Measurements from ENCODE around the gene MAD1L1.

The MAD1L1 gene

DNA sequence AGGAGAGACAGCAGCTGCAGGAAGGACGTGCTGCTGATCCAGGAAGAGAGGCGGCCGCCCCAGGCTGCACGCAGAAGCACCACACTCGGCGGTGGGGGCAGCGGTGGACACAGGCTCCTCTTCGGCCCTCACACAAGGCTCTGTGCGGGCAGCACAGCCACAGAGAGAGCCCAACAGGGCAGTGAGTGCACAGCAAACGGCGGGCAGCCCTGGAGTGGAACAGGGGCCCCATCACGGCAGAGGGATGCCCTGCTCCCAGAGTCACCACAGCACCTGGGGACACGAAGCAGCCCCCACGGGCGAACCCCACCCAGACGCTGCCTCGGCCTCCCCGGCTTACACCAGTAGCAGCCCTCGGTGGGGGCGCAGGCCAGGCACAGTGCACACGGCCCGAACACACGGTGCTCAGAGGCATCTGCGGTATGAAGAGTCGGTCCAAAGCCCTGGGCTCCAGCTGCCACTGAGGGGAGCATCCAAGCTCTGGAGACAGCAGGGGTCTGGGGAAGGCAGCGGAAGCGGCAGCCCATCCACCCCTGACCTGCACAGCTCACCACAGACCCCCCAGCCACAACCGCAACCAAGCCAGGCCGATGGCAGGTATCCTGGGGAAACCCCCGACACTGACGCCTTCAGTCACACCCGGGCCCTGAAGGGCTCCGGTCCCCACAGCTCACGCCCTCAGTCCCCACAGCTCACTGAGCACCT, 26.1 kb upstream of the MAD1L1 start:
- DNase-seq (ENCODE audit: low read depth, low spot score): no peak

DNA sequence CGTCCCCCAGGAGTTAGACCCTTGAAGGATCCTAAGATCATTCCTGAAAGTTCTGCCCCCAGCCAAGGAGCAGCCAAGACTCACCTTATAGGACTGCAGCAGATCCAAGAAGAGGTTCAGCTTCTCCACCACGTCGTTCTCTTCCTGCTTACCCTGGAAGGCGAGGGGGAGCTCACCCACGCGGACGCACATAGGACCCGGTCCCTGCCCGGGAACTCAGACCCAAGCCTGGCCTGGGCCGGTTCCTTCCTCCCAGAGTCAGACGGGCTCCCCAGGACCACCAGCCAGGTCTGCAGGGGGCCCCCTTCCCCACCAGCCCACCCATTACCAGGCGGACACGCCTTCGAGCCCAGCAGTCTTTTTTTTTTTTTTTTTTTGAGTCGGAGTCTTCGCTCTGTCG, 24.9 kb upstream of the MAD1L1 start:
- no peak for DNase-seq (ENCODE audit: low read depth, low spot score)

DNA sequence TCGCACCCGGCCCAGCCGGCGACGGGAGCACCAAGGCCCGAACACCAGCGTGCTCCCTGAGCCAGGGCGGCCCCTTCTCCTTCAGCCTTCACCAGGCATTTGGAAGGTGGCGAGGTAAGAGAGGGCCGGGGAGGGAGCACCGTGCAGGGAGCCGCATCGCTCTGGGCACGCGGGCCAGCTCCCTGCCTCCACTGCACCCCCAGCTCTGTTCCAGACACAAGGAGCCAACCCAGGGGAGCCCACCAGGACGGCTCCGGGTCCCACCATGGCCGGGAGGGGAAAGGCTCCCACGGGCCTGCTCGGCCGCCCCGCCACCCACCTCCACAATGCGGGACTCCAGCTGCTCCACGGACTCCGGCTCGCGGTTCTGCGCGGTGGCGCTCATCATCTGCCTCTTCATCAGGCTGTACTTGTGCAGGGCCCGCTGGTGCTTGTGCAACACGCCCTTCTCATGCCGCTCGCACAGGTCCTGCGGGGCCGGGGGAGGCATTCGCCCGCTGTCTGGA, 24.4 kb upstream of the MAD1L1 start:
- DNase-seq (ENCODE audit: low read depth, low spot score): no peak

DNA sequence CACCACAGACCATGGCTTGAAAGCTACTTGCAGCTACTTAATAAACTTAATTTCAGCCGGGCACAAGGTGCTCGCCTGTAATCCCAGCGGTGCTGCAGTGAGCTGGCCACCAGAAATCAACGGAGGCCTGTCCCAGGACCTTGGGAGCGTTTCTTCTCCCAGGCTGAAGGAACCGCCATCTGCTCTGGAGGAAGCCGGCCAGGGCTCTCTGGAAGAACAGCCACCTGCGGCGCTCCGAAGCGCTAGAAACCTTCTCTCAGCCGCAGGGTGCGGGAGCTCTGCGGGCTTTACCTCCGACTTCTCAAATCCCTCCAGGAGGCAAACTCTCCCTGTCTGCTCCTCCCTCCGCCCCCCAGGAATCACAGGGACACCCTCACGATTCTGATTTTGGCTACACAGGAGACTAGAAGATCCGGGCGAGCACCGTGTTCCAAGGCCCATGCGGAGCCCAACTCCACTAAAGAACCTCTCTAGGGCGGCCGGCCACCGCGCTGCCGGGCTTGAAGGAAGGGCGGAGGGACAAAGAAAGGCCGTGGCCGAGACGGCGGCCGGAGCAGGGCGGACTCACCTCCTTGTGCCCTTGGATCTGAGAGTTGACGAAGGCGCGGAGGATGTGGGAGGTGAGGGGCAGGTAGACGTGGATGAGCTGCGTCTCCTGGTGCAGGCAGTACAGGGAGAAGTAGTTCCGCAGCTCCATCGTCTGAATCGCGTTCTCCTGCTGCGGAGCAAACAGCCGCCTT, 23.7 kb upstream of the MAD1L1 start:
- no peak for DNase-seq (ENCODE audit: low read depth, low spot score)

GRCh38 chr7:2255145-2256139, 22.7 kb upstream of the MAD1L1 start:
- DNase-seq (ENCODE audit: low read depth, low spot score): no peak

GRCh38 chr7:2254429-2255144, 21.8 kb upstream of the MAD1L1 start:
- DNase-seq (ENCODE audit: low read depth, low spot score): no peak

- DNase-seq (ENCODE audit: low read depth, low spot score): no peak
These were observed 20.9 kb upstream of the MAD1L1 start for GRCh38 chr7:2253525-2254244.

GRCh38 chr7:2253021-2253420, 20.3 kb upstream of the MAD1L1 start:
- no peak for DNase-seq (ENCODE audit: low read depth, low spot score)

DNA sequence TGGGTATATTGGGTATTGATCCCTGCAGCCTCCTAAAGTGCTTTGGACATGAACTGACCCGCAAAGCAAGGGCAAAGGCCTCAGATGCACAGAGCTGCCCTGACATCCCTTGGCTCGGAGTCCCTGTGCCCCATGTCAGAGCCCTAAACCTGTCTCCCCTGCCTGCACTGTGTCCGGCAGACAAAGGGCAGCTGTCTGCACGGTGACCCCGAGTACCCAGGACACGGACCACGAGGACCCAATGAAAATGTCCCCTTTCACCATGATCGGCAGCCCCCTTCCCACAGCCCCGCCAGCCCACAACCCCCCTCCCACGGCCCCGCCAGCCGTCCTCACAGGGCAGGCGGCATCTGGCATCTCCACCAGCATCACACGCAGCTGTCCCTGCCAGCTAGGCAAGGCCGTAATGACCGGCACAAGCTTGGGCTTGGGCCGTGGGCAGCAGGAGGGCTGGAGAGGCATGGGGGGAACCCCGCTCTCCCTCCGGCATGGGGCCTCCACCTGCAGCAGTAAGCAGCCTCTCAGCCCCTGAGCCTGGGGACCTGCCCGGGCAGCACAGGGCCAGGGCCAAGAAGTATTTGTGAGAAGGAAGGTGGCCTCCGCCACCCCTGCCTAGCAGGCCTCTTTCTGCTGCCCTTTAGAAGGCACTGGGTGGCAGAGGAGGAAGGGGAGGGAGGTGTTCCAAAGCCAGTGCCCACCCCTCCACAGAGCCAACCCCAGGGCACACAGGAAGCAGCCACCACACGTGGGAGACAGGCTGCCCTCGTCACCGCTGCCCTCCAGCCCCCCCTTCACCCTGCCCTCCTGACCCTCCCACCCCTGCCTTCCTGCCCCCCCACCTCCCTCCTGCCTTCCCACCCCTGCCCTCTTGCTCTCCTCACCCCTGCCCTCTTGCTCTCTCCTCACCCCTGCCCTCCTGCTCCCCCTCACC, 19.4 kb upstream of the MAD1L1 start:
- DNase-seq (ENCODE audit: low read depth, low spot score): no peak

DNA sequence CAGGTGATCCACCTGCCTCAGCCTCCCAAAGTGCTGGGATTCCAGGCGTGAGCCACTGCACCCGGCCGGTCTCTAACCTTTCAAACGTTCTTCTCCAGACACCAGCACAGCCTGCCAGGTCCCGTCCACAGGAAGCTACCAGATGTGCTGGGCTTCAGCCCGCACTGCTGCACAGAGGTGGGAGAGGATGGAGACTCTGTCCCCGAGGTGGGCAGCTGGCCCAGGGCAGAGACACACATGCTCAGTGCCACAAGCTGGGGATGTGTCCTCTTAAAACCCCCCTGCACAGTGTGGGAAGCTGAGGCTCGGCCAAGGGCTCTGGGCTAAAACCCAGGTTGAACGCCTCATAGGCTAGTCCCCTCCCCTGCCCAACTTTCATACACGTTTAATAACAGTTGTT, 18.6 kb upstream of the MAD1L1 start:
- DNase-seq (ENCODE audit: low read depth, low spot score): no peak

DNA sequence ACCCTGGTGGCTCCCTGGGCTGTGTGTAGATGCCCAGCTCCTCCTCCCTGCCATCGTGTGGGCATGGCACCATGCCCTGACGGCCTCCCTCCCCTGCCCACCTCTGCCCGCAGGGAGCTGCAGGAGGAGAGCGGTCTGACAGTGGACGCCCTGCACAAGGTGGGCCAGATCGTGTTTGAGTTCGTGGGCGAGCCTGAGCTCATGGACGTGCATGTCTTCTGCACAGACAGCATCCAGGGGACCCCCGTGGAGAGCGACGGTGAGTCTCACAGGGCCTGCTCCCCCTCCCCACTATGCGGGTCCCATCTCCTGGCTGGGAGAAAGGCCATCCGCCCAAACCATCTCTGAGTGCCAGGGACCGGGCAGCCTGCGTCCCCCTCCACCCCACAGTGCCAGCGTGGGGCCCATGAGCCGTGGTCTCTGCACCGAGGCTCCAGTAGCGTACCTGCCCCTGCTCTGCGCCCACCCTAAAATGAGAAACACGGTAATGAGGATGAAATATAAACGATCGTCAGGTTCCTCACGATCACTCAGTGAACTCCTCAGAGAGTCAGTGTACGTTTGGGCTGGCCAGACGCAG, 17.1 kb upstream of the MAD1L1 start:
- DNase-seq (ENCODE audit: low read depth, low spot score): no peak

DNA sequence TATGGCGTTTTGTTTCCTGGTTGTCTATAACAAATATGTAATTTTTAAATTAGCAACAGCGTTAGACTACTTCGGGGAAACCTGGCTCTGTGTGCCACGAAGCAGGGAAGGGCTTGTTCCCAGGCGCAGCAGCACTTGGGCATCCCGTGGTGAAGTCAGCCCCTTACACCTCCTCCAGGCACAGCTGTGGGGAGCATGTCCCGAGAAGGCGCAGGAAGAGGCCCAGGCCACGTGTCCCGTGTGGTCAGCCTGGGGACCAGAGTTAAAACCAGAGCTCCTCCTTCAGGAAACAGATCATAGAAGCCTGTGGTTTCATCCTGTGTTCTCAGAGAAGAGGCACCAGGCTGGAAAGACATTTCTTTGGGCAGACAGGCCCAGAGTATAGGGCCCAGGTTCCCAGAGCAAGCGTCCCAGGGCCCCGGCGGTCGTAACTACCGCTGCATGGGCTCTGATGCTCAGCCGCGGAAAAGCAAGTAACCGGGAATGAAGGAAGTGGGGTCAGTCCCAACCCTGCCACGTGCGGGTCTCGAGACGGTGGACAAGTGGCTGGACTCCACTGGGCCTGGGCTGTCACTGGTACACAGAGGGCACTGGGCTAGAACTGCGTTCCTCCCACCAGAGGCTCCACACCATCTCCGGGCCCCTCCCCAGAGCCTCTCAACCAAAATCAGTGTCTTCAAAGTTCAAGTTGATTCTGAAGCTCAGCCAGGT, 16.4 kb upstream of the MAD1L1 start:
- no peak for DNase-seq (ENCODE audit: low read depth, low spot score)

- DNase-seq (ENCODE audit: low read depth, low spot score): no peak
These were observed 14.6 kb upstream of the MAD1L1 start for GRCh38 chr7:2247141-2247995.

GRCh38 chr7:2245883-2246675, 13.3 kb upstream of the MAD1L1 start:
- DNase-seq (ENCODE audit: low read depth, low spot score): no peak

DNA sequence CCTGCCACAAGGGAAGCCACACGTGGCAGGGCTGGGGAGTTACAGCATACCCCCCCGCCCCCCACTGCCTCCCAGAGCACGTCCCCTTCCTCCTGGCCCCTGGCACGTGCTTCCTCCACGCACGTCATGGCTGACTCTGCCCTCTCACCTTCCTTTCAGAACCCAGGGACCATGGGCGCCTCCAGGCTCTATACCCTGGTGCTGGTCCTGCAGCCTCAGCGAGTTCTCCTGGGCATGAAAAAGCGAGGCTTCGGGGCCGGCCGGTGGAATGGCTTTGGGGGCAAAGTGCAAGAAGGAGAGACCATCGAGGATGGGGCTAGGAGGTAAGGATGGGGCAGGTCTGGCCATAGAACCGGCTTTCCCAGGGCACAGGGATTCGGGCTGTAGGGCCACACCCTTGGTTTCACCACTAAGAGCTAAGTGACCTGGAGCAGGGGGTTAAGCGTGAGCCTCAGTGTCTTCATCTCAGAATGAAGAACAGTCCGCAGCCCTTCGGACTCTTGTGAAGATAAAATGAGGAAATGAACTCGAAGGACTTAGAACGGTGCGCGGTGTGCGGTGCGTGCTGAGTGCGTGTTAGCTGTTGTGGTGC, 11.8 kb upstream of the MAD1L1 start:
- no peak for DNase-seq (ENCODE audit: low read depth, low spot score)

GRCh38 chr7:2243458-2243857, 10.7 kb upstream of the MAD1L1 start:
- DNase-seq (ENCODE audit: low read depth, low spot score): no peak
